HEK293 (cell line): ENCODE data around the gene FAM124B.
"Not testable (repeated sequence)": the region's sequence is repeated elsewhere in the genome, so short reads cannot be mapped to it uniquely, and the experiment has no call there.

Experiments
- CTCF ChIA-PET: fragments of 350-600 bp; formaldehyde crosslinking; extraction: SDS; loops from one replicate; lab custom pipeline; 2021; ENCODE audit warnings: antibody characterized with exemption; lab: Yijun Ruan, JAX
- POLR2A ChIA-PET: fragments of 300-600 bp; formaldehyde crosslinking; extraction: SDS; loops from one replicate; lab custom pipeline; 2020; ENCODE audit warnings: antibody characterized with exemption, inconsistent platforms; lab: Yijun Ruan, JAX
- H3K27ac ChIP-seq: fragments of 200-500 bp; sonication (Bioruptor generic); 2 replicates; pipeline ENCODE4 v1.5.1; 2014; ENCODE audit warnings: low read depth, low read length, control low read depth, inconsistent platforms; ENCODE audit errors: extremely low read depth
- H3K36me3 ChIP-seq, 2 experiments: fragments of 200-500 bp in 1 of 2; sonication (Bioruptor generic) in 1 of 2; 1 replicate in 1 of 2; 2 replicates in 1 of 2; pipeline ENCODE4 v1.5.1; 2014 to 2017; ENCODE audit warnings: inconsistent platforms in 2 of 2, low read length in 2 of 2; ENCODE audit not compliant: control insufficient read depth in 2 of 2, insufficient read depth in 1 of 2
- H3K4me1 ChIP-seq: fragments of 200-500 bp; sonication (Bioruptor generic); 2 replicates; pipeline ENCODE4 v1.5.1; 2014; ENCODE audit warnings: mild to moderate bottlenecking, low read length, inconsistent platforms; ENCODE audit not compliant: control insufficient read depth, insufficient read depth
- H3K4me3 ChIP-seq: 2 replicates; pipeline ENCODE4 v1.5.1; 2011; ENCODE audit warnings: low read depth, mild to moderate bottlenecking, control low read depth, low read length, moderate library complexity
- H3K9me3 ChIP-seq: fragments of 200-500 bp; sonication (Bioruptor generic); 2 replicates; pipeline ENCODE4 v1.5.1; 2014; ENCODE audit warnings: low read depth, low read length, inconsistent platforms; ENCODE audit not compliant: control insufficient read depth, insufficient read depth
- BCL11A ChIP-seq: fragments of 450-650 bp; formaldehyde crosslinking; IDR thresholded peaks from 2 replicates; pipeline ENCODE4 v1.5.1; 2016; ENCODE audit warnings: low read depth, missing biosample characterization, missing genetic modification characterization
- ELK4 ChIP-seq: IDR thresholded peaks from 2 replicates; pipeline ENCODE4 v1.6.1; 2011; ENCODE audit warnings: mild to moderate bottlenecking, low read depth, low read length, borderline replicate concordance
- HIC1 ChIP-seq: fragments of 450-650 bp; formaldehyde crosslinking; IDR thresholded peaks from 2 replicates; pipeline ENCODE4 v1.5.1; 2016; ENCODE audit warnings: missing biosample characterization, missing genetic modification characterization
- PRDM6 ChIP-seq: fragments of 450-650 bp; formaldehyde crosslinking; IDR thresholded peaks from 2 replicates; pipeline ENCODE4 v1.5.1; 2017; ENCODE audit warnings: missing biosample characterization, missing genetic modification characterization
- ZBTB44 ChIP-seq: fragments of 450-650 bp; IDR thresholded peaks from 2 replicates; pipeline ENCODE4 v1.5.1; 2018; ENCODE audit warnings: missing biosample characterization, mild to moderate bottlenecking, missing genetic modification characterization
- ZFHX2 ChIP-seq: fragments of 450-650 bp; formaldehyde crosslinking; conservative IDR thresholded peaks from 2 replicates; pipeline ENCODE4 v1.5.1; 2016; ENCODE audit warnings: missing biosample characterization, missing genetic modification characterization
- ZNF274 ChIP-seq, 2 experiments: fragments of 200-500 bp in 1 of 2; fragments of 450-650 bp in 1 of 2; sonication (Bioruptor generic) in 1 of 2; formaldehyde crosslinking in 1 of 2; IDR thresholded peaks; 2 replicates each; pipeline versions ENCODE4 v1.5.1 to v1.6.1; 2014 to 2016; ENCODE audit warnings: borderline replicate concordance in 1 of 2, inconsistent platforms in 1 of 2, low read length in 1 of 2, missing biosample characterization in 1 of 2, missing genetic modification characterization in 1 of 2
- ZNF280C ChIP-seq: fragments of 450-650 bp; formaldehyde crosslinking; IDR thresholded peaks from 2 replicates; pipeline ENCODE4 v1.5.1; 2016; ENCODE audit warnings: missing biosample characterization, missing genetic modification characterization
- ZNF391 ChIP-seq: fragments of 450-650 bp; formaldehyde crosslinking; IDR thresholded peaks from 2 replicates; pipeline ENCODE4 v1.5.1; 2016; ENCODE audit warnings: low read depth, missing biosample characterization, missing genetic modification characterization, borderline replicate concordance
- ZNF473 ChIP-seq: fragments of 450-650 bp; formaldehyde crosslinking; IDR thresholded peaks from 2 replicates; pipeline ENCODE4 v1.5.1; 2017; ENCODE audit warnings: missing biosample characterization, missing genetic modification characterization
- ZNF639 ChIP-seq: fragments of 450-650 bp; formaldehyde crosslinking; IDR thresholded peaks from 2 replicates; pipeline ENCODE4 v1.5.1; 2016; ENCODE audit warnings: missing biosample characterization, missing genetic modification characterization
- ZNF664 ChIP-seq: fragments of 450-650 bp; formaldehyde crosslinking; IDR thresholded peaks from 2 replicates; pipeline ENCODE4 v1.5.1; 2016; ENCODE audit warnings: missing biosample characterization, missing genetic modification characterization
- ZNF677 ChIP-seq: fragments of 450-650 bp; IDR thresholded peaks from 2 replicates; pipeline ENCODE4 v1.5.0; 2018; ENCODE audit warnings: missing biosample characterization, mild to moderate bottlenecking, missing genetic modification characterization, moderate library complexity
- ZNF76 ChIP-seq: fragments of 450-650 bp; formaldehyde crosslinking; IDR thresholded peaks from 2 replicates; pipeline ENCODE4; 2016; ENCODE audit warnings: low read depth, missing biosample characterization, missing genetic modification characterization, borderline replicate concordance
- ZSCAN5A ChIP-seq: fragments of 450-650 bp; formaldehyde crosslinking; IDR thresholded peaks from 2 replicates; pipeline ENCODE4 v1.5.1; 2016; ENCODE audit warnings: missing biosample characterization, missing genetic modification characterization

FAM124B gene

GRCh38 chr2:224397100-224397499 is 4.8 kb downstream of the FAM124B start:
- CTCF ChIA-PET = interaction anchor here (1.1 kb wide), 1 partner anchor 27 kb away, joined by 3 read pairs; no protein-coding TSS in a partner anchor
- H3K27ac ChIP-seq, H3K9me3 ChIP-seq, H3K36me3 ChIP-seq, H3K4me3 ChIP-seq, POLR2A ChIA-PET, H3K4me1 ChIP-seq: not testable (repeated sequence)

GRCh38 chr2:224395620-224396390 is 6.1 kb downstream of the FAM124B start:
- ChIA-PET CTCF (interaction anchor here (0.6 kb wide), 1 partner anchor 44 kb away, joined by 3 read pairs; no protein-coding TSS in a partner anchor), POLR2A (no interaction called here)
- Histone ChIP-seq H3K4me1 (no peaks in the 10 kb centered on the region), H3K27ac (no peak overlapping the region), H3K36me3 (no peaks in the 10 kb centered on the region)
- TF ChIP-seq ZNF677 (tag by site-specific recombination) (no peak), PRDM6 (tag by site-specific recombination) (no peak), ZNF664 (tag by site-specific recombination) (no peak), ZNF639 (tag by site-specific recombination) (no peak), ELK4 (no peak), ZNF274 (IDR thresholded peaks at IDR 0.05; ENCODE audit: low read length) (no peak), ZNF274 (tag by site-specific recombination; IDR thresholded peaks at IDR 0.05; ENCODE audit: borderline replicate concordance) (no peak), ZNF391 (tag by site-specific recombination) (no peak), ZNF76 (no peak), ZFHX2 (no peak), ZNF473 (no peak), HIC1 (tag by site-specific recombination) (no peak)
- TF ChIP-seq, all 188 proteins: peak for 0
- Histone ChIP-seq H3K9me3 (no peaks in the 10 kb centered on the region), H3K4me3 (no peak overlapping the region)

- POLR2A ChIA-PET = no interaction called here
- CTCF ChIA-PET = interaction anchor here (0.6 to 0.7 kb wide), 3 partner anchors 231 to 258 kb away, joined by 3 read pairs; no protein-coding TSS in a partner anchor
- Histone ChIP-seq H3K4me3 (no peak overlapping the region), H3K9me3 (no peaks in the 10 kb centered on the region), H3K27ac (no peak overlapping the region), H3K4me1 (no peaks in the 10 kb centered on the region), H3K36me3 (no peaks in the 10 kb centered on the region)
- TF ChIP-seq ZNF280C (tag by site-specific recombination) (no peak), ZSCAN5A (tag by site-specific recombination) (no peak), ZBTB44 (tag by site-specific recombination) (no peak), BCL11A (tag by site-specific recombination) (no peak)
These were observed 8.6 kb downstream of the FAM124B start for GRCh38 chr2:224393157-224393872.
